VCaP (cell line): ENCODE data around the gene TMTC2.

Source experiments
- H3K27ac ChIP-seq: fragments of 450-650 bp; 2 replicates; pipeline ENCODE4 v1.5.1; 2017
- CTCF ChIP-seq: fragments of 450-650 bp; conservative IDR thresholded peaks from 2 replicates; pipeline ENCODE4 v1.5.1; 2017; ENCODE audit warnings: mild to moderate bottlenecking, moderate library complexity

Gene TMTC2

GRCh38 chr12:82852529-82852928 is 165.8 kb downstream of the TMTC2 start:
- H3K27ac ChIP-seq, result no peak overlapping the region
- TF ChIP-seq CTCF, result no peak

- no peak overlapping the region for H3K27ac ChIP-seq
Measured at GRCh38 chr12:82855872-82856271, 169.2 kb downstream of the TMTC2 start.

GRCh38 chr12:82857276-82857675 is 170.6 kb downstream of the TMTC2 start:
- no peak overlapping the region for H3K27ac ChIP-seq
- no peak for TF ChIP-seq CTCF

More at GRCh38 chr12:82855872-82856271, 169.2 kb downstream of the TMTC2 start:
- no peak for TF ChIP-seq CTCF

GRCh38 chr12:82857911-82858533 is 171.3 kb downstream of the TMTC2 start:
- no peak for TF ChIP-seq CTCF
- no peak overlapping the region for H3K27ac ChIP-seq

GRCh38 chr12:82858534-82858917 is 171.8 kb downstream of the TMTC2 start:
- no peak overlapping the region for H3K27ac ChIP-seq
- no peak for TF ChIP-seq CTCF

GRCh38 chr12:82862069-82862841 is 175.5 kb downstream of the TMTC2 start:
- TF ChIP-seq CTCF, result no peak
- peak overlapping the region; percentile 46 for H3K27ac ChIP-seq

- no peak for TF ChIP-seq CTCF
- H3K27ac ChIP-seq, result peak overlapping the region; percentile 46
Measured at GRCh38 chr12:82862876-82863649, 176.4 kb downstream of the TMTC2 start.
